ENCODE results near the gene BPGM.

Gene BPGM

DNA sequence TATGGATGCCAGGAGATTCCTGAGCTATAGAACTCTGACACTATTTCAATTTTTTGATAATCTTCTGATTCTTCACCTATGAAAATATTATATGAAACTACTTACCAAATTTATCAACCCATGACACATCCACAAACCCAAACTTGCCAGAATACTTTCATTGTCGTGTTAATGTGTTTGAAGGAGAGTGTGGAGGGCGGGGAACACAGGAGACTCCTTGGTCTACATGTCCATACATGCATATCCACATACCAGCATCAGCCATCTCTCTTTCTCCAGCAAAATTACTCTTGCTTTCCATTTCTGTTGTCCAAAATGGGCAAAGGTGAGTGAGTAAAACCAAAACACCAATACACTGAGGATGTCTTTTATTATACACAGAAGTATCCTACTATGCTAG is 23.5 kb upstream of the BPGM start:
- no peak overlapping the region for H3K4me3 ChIP-seq (replicated peaks in 1 of 2; ENCODE audit: low read depth in 2 of 2, low read length in 2 of 2)
- TF ChIP-seq, protein P1, sequence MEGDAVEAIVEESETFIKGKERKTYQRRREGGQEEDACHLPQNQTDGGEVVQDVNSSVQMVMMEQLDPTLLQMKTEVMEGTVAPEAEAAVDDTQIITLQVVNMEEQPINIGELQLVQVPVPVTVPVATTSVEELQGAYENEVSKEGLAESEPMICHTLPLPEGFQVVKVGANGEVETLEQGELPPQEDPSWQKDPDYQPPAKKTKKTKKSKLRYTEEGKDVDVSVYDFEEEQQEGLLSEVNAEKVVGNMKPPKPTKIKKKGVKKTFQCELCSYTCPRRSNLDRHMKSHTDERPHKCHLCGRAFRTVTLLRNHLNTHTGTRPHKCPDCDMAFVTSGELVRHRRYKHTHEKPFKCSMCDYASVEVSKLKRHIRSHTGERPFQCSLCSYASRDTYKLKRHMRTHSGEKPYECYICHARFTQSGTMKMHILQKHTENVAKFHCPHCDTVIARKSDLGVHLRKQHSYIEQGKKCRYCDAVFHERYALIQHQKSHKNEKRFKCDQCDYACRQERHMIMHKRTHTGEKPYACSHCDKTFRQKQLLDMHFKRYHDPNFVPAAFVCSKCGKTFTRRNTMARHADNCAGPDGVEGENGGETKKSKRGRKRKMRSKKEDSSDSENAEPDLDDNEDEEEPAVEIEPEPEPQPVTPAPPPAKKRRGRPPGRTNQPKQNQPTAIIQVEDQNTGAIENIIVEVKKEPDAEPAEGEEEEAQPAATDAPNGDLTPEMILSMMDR (IDR thresholded peaks at IDR 0.05; ENCODE audit: low read depth, low read length), result no peak
- DNase-seq (ENCODE audit: low read depth in 2 of 2), result no peak

DNA sequence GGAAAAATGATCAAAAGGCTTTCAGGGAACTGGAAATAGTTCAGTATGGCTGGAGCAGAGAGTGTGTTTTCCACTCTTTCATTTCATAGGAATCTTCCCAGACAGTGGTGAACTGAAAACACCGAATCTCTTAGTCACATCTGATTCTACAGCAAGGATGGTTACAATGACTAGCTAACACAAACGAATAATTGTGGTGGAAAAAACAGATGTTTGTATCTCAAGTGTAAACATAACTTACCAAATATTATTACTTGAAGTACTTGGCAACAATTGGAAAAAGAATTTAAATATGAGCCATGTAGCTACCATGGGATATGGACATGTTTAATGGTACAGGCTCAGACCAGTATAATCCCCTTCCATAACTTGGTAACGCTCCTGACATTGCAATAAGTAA is 21.1 kb upstream of the BPGM start:
- peak; percentile 28 to 93 for DNase-seq (ENCODE audit: low read depth in 2 of 2)
- TF ChIP-seq, protein P1 (IDR thresholded peaks at IDR 0.05; ENCODE audit: low read depth, low read length), result no peak
- H3K4me3 ChIP-seq (replicated peaks in 1 of 2; ENCODE audit: low read depth in 2 of 2, low read length in 2 of 2), result no peak overlapping the region

DNA sequence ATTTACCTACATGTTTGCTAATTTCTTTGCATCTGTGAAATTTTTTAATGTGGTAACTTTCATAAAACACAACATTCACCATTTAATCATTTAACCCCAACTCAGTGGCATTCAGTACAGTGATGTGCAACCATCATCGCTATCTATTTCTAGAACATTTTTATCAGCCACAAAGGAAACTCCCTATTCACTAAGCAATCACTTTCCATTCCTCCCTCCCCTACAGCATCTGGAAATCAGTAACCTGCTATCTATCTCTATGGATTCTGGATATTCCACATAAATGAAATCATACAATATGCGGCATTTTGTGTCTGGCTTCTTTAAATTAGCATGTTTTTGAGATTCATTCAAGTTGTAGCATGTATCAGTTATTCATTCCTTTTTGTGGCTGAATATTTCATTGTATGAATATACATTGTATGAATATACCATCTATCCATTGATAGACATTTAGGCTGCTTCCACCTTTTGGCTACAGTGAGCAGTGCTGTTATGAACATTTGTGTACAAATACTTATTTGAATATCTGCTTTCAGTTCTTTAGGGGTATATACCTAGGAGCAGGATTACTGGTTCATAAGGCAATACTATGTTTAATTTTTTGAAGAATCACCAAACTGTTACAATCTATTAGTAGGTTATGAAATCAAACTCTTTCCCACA is 19.4 kb upstream of the BPGM start:
- TF ChIP-seq, protein P1 (IDR thresholded peaks at IDR 0.05; ENCODE audit: low read depth, low read length), result no peak
- DNase-seq (ENCODE audit: low read depth in 2 of 2), result no peak
- H3K4me3 ChIP-seq (replicated peaks in 1 of 2; ENCODE audit: low read depth in 2 of 2, low read length in 2 of 2), result no peak overlapping the region

DNA sequence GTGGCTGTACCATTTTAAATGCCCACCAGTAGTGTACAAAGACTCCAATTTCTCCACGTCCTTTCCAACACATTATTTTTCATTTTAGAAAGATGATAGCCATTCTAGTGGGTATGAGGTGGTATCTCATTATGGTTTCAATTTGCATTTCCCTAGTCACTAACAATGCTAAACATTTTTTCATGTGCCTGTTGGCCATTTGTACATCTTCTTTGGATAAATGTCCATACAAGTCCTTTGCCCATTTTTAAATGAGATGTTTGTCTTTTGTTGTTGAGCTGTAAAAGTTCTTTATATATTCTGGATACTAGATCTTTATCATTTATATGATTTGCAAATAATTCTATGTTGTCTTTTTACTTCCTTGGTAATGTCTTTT is 18.9 kb upstream of the BPGM start:
- no peak for DNase-seq (ENCODE audit: low read depth in 2 of 2)
- TF ChIP-seq, protein P1 (IDR thresholded peaks at IDR 0.05; ENCODE audit: low read depth, low read length), result no peak
- no peak overlapping the region for H3K4me3 ChIP-seq (replicated peaks in 1 of 2; ENCODE audit: low read depth in 2 of 2, low read length in 2 of 2)

DNA sequence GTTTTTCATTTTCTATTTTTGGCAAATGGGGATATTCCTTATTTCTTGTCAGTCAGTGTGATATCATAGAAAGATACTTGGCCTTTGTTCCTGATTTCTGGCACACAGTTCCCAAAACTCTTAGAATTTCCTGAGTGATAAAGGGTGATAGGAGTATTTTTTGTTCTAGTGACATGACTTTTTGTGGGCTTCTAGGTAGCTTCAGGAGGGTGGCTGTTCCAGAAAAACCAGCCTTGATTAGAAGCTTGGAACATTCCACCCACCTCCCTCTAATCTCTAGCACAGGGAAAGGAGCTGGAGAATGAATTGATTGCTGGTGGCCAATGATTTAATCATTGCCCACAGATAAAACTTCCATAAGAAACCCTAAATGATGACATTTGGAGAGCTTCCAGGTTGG is 17.2 kb upstream of the BPGM start:
- H3K4me3 ChIP-seq (replicated peaks in 1 of 2; ENCODE audit: low read depth in 2 of 2, low read length in 2 of 2), result no peak overlapping the region
- TF ChIP-seq, protein P1 (IDR thresholded peaks at IDR 0.05; ENCODE audit: low read depth, low read length), result no peak
- no peak for DNase-seq (ENCODE audit: low read depth in 2 of 2)

DNA sequence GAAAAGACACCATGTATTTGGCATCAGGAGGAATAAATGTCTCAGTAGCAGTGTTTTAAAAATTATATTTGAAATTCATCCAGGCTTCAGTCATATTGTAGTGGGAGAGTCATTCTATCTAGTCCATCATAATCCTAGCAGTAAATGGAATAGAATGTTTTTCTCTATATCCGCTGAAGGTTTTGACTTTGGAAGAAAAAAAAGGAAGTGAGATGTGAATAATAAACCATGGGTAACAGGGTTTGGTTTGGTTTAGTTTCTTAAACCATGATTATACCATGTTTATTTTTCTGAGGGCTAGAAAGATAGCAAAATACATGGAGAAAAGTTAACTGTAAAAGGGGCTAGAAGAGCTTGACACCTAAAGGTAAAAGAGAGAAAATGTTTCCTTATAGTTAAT is 16.4 kb upstream of the BPGM start:
- TF ChIP-seq, protein P1 (IDR thresholded peaks at IDR 0.05; ENCODE audit: low read depth, low read length), result no peak
- no peak overlapping the region for H3K4me3 ChIP-seq (replicated peaks in 1 of 2; ENCODE audit: low read depth in 2 of 2, low read length in 2 of 2)
- no peak for DNase-seq (ENCODE audit: low read depth in 2 of 2)

DNA sequence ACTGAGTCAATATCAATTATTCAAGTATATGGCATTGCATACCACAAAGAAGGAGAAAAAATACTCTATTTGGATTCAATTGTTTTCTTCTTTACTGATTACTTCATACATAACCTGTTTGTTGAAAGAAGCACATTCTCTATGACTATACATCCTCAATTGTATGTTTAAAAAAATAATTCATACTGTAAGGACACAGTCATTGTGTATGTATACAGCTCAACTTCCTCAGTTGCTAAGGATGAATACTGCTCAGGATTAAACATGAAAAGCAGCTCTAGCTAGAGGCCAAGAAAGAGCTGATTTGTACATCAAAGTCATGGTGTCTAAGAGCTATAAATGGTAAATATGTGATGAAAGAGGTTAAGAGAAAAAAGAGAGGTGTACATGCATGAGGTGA is 15.8 kb upstream of the BPGM start:
- TF ChIP-seq, protein P1 (IDR thresholded peaks at IDR 0.05; ENCODE audit: low read depth, low read length), result no peak
- DNase-seq (ENCODE audit: low read depth in 2 of 2), result peak in 1 of 2 donors; percentile 76
- no peak overlapping the region for H3K4me3 ChIP-seq (replicated peaks in 1 of 2; ENCODE audit: low read depth in 2 of 2, low read length in 2 of 2)
